ENCODE results near the gene SAFB. TPM values are rescaled to one million over a fixed set of nuclear protein-coding genes. Genes with fewer than 3 reads are reported as not detected.

Gene SAFB
- total RNA-seq, 1 experiment from 2014 or later = 171 TPM

- POLR2A ChIA-PET (ENCODE audit: low non-redundant PET) = interaction anchor here (0.7 kb wide), 1 partner anchor 107 kb away, joined by 3 read pairs; no protein-coding TSS in a partner anchor
Observed at GRCh38 chr19:5682107-5682482, 59.2 kb downstream of the SAFB start.

GRCh38 chr19:5683177-5683886 is 60.4 kb downstream of the SAFB start:
- no TSS peak for BruUV-seq (replicated peaks)
- TF ChIP-seq CTCF (conservative IDR thresholded peaks at IDR 0.05; ENCODE audit: low read depth, low read length) (no peak), EZH2 (IDR thresholded peaks at IDR 0.05; ENCODE audit: borderline replicate concordance, low read depth, low read length, poor library complexity, severe bottlenecking) (no peak)
- Histone ChIP-seq H3K4me3 (ENCODE audit: low read depth, low read length, poor library complexity, severe bottlenecking) (no peak overlapping the region), H3K27me3 (replicated peaks; ENCODE audit: insufficient read depth, low read depth, low read length, poor library complexity) (no peaks in the 10 kb centered on the region), H3K4me1 (ENCODE audit: insufficient read depth, low read length, poor library complexity, severe bottlenecking) (no peaks in the 10 kb centered on the region), H3K27ac (ENCODE audit: low read depth, low read length, poor library complexity, severe bottlenecking) (no peak overlapping the region), H3K9me3 (ENCODE audit: low read depth, low read length, poor library complexity, severe bottlenecking) (no peaks in the 10 kb centered on the region), H3K36me3 (ENCODE audit: insufficient read depth, low read length, poor library complexity, severe bottlenecking) (no peaks in the 10 kb centered on the region)
- intact Hi-C loops (cut with micrococcal nuclease; ENCODE audit: unreplicated experiment) = no loop called here
- CTCF ChIA-PET = no interaction called here
- DNase-seq (ENCODE audit: low spot score) = no peak
- POLR2A ChIA-PET (ENCODE audit: low non-redundant PET) = interaction anchor here (0.5 to 0.7 kb wide), 3 partner anchors 35 to 60 kb away, joined by 7 to 20 read pairs (median 16); partner anchors contain the start of genes CATSPERD and LONP1

More at GRCh38 chr19:5682107-5682482, 59.2 kb downstream of the SAFB start:
- Histone ChIP-seq H3K27me3 (replicated peaks; ENCODE audit: insufficient read depth, low read depth, low read length, poor library complexity) (no peaks in the 10 kb centered on the region), H3K4me1 (ENCODE audit: insufficient read depth, low read length, poor library complexity, severe bottlenecking) (no peaks in the 10 kb centered on the region), H3K27ac (ENCODE audit: low read depth, low read length, poor library complexity, severe bottlenecking) (no peak overlapping the region), H3K9me3 (ENCODE audit: low read depth, low read length, poor library complexity, severe bottlenecking) (no peaks in the 10 kb centered on the region), H3K4me3 (ENCODE audit: low read depth, low read length, poor library complexity, severe bottlenecking) (no peak overlapping the region), H3K36me3 (ENCODE audit: insufficient read depth, low read length, poor library complexity, severe bottlenecking) (no peaks in the 10 kb centered on the region)
- DNase-seq (ENCODE audit: low spot score) = no peak
- no TSS peak for BruUV-seq (replicated peaks)
- CTCF ChIA-PET = no interaction called here
- intact Hi-C loops (cut with micrococcal nuclease; ENCODE audit: unreplicated experiment) = no loop called here
- TF ChIP-seq CTCF (conservative IDR thresholded peaks at IDR 0.05; ENCODE audit: low read depth, low read length) = no peak

- ChIA-PET POLR2A (ENCODE audit: low non-redundant PET) (no interaction called here), CTCF (interaction anchor here (0.7 kb wide), 1 partner anchor 21 kb away, joined by 4 read pairs; no protein-coding TSS in a partner anchor)
- intact Hi-C loops (cut with micrococcal nuclease; ENCODE audit: unreplicated experiment) = no loop called here
Observed at GRCh38 chr19:5684694-5685430, 62.0 kb downstream of the SAFB start.

More at GRCh38 chr19:5684694-5685430, 62.0 kb downstream of the SAFB start:
- H3K27me3 ChIP-seq (replicated peaks; ENCODE audit: insufficient read depth, low read depth, low read length, poor library complexity) = no peaks in the 10 kb centered on the region
- DNase-seq (ENCODE audit: low spot score) = no peak
- TF ChIP-seq CTCF (conservative IDR thresholded peaks at IDR 0.05; ENCODE audit: low read depth, low read length) = no peak
- TF ChIP-seq EZH2 (IDR thresholded peaks at IDR 0.05; ENCODE audit: borderline replicate concordance, low read depth, low read length, poor library complexity, severe bottlenecking) = no peak
- no peaks in the 10 kb centered on the region for H3K9me3 ChIP-seq (ENCODE audit: low read depth, low read length, poor library complexity, severe bottlenecking)
- no TSS peak for BruUV-seq (replicated peaks)
- H3K36me3 ChIP-seq (ENCODE audit: insufficient read depth, low read length, poor library complexity, severe bottlenecking) = no peaks in the 10 kb centered on the region
- no peak overlapping the region for H3K27ac ChIP-seq (ENCODE audit: low read depth, low read length, poor library complexity, severe bottlenecking)
- no peak overlapping the region for H3K4me3 ChIP-seq (ENCODE audit: low read depth, low read length, poor library complexity, severe bottlenecking)
- H3K4me1 ChIP-seq (ENCODE audit: insufficient read depth, low read length, poor library complexity, severe bottlenecking) = no peaks in the 10 kb centered on the region

All from A673 (cell line).